ENCODE data around the gene DEFB128.
"Not testable (repeated sequence)": the region's sequence is repeated elsewhere in the genome, so short reads cannot be mapped to it uniquely, and the experiment has no call there.

Gene DEFB128
- 0 to 0.66 (median 0) reads per million in 17 experiments for total RNA-seq

GRCh38 chr20:189611-190010, at the start of gene DEFB128:
DEFB128 (minus strand) TSS chr20:189711; CDS start chr20:189623, 88 bp downstream.
- no peak for DNase-seq

DNA sequence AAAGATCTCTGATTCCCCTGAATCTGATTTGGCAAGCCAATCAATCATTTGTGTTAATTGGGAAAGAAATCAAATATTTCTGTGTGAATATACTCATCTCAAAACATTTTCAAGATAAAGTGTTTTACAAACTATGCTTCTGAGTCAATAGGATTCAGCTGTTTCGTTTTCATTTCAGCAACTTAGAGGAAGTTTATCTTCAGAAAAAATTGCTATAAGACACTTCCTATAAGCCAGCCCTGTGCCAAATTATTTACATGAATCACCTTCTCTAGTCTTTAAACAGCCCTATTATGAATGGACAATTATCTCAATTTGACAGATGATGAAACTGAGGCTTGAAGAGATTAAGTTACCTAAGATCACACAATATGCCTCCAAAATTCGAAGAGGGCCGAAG, 48.4 kb upstream of the DEFB128 start:
- peak in 3 of 4 experiments; percentile 43 to 81 (median 80) for DNase-seq

GRCh38 chr20:237489-237888, 48.0 kb upstream of the DEFB128 start:
- DNase-seq: peak; percentile 87 to 95 (median 92)

- DNase-seq: peak; percentile 12 to 70 (median 45)
These were observed 46.4 kb upstream of the DEFB128 start for GRCh38 chr20:235891-236290.

DNA sequence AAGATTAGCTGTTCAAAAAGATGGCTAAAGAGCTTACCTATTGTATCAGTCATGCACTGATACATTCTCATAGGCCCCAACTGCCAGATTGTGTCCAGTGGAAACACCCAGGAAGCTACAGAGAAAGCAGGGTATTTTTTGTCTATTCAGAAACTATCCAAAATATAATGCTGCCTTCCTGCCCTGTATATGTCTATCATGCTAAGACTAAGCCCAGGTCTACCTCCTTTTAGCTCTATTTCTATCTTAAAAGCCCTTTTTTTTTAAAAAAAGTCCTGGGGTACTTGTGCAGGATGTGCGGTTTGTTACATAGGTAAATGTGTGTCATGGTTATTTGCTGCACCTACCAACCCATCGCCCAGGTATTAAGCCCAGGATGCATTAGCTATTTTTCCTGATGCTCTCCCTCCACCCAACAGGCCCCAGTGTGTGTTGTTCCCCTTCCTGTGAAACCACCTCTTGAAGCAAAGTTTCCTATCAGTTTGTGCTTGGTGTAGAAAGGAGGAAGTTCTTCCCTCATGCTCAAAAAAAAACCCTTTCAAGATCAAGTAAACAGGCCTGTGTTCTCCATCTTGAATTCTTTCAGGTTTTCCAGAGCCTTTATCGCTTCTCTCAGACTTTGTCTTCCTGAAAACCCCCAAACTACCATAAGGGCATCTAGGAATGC, 38.1 kb upstream of the DEFB128 start:
- DNase-seq: peak; percentile 11 to 63 (median 52)

DNA sequence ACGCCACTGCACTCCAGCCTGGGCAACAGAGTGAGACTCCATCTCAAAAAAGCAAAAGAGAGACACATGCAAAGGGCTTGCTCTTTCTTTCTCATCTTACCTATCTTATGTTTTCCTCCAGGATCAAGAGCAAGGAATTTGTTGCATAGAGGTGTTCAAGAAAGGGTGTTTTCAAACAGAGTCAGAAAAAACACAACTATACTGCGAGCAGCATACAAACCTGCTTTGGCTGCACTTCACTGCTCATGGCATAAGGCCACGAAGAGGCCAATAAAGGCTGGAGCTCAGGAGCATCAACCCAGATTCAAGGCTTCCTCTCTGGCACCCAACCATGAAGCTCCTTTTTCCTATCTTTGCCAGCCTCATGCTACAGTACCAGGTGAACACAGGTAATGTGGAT, 37.4 kb upstream of the DEFB128 start, which contains the start of gene DEFB129:
Gene DEFB129 (plus strand): TSS at position 301 of the 400 bp plus-strand sequence. CDS start 31 bp downstream, at position 332.
- no peak for DNase-seq

GRCh38 chr20:225879-226278, 36.4 kb upstream of the DEFB128 start:
- not testable (repeated sequence) for DNase-seq

DNA sequence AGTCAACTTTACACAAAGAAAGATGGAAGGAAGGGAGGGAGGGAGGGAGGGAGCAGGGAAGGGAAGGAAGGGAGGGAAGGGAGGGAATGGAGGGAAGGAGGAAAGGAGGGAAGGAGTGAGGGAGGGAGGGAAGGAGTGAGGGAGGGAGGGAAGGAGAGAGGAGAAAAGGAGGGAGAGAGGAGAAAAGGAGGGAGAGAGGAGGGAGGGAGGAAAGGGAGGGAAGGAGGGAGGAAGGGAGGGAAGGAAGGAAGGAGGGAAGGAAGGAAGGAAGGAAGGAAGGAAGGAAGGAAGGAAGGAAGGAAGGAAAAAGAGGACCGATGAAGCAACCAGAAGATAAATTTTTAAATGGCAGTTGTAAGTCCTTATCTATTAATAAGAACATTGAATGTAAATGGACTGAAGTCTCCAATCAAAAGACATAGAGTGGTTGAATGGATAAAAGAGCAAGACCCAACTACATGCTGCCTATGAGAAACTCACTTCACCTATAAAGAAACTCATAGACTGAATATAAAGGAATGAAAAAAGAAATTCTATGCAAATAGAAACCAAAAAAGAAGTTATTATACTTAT, 31.8 kb upstream of the DEFB128 start:
- DNase-seq: no peak

GRCh38 chr20:219290-220115, 30.0 kb upstream of the DEFB128 start:
- peak in 3 of 4 experiments; percentile 19 to 25 (median 20) for DNase-seq

DNA sequence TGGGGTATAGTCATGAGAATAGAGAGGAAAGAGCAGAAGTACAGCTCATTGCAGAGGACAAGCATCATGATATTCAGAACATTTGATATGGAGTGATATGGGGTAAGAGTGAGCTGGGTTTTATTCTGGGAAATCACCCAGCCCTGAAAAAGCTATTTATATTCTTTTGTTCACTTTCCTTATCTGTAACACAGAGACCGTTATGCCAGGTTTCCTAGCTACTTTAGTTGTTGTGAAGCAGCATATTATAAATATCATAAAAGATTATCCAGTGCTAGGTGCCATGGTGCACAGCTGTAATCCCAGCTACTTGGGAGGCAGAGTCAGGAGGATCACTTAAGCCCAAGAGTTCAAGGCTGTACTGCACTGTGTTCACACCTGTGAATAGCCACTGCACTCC, 27.8 kb upstream of the DEFB128 start:
- DNase-seq: no peak

DNA sequence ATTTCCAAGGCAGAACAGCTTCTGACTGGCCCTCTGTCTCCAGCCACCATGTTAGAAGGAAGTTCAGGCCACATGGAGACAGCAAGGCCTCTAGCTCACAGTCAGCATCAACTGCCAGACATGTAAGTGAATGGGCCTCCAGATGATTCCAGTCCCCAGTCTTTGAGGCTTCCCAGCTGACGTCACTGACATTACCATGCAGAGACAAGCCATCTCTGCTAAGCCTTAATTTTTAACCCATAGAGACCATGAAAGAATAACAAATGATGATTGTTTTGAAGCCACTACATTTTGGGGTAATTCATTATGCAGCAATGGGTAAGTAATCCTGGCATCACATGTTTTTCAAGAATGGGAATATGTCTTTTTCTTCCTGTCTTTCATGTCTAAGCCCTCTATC, 26.3 kb upstream of the DEFB128 start:
- no peak for DNase-seq

- no peak for DNase-seq
These were observed 24.9 kb upstream of the DEFB128 start for GRCh38 chr20:214383-214782.

GRCh38 chr20:210809-211502, 21.4 kb upstream of the DEFB128 start:
- no peak for DNase-seq

GRCh38 chr20:208942-209566, 19.5 kb upstream of the DEFB128 start:
- DNase-seq: peak; percentile 52 to 82 (median 66)

DNA sequence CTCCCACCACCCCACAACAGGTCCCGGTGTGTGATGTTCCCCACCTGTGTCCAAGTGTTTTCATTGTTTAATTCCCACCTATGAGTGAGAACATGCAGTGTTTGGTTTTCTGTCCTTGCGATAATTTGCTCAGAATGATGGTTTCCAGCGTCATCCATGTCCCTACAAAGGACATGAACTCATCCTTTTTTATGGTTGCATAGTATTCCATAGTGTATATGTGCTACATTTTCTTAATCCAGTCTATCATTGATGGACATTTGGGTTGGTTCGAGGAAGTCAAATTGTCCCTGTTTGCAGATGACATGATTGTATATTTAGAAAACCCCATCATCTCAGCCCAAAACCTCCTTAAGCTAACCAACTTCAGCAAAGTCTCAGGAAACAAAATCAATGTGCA, 14.1 kb upstream of the DEFB128 start:
- not testable (repeated sequence) for DNase-seq

- DNase-seq: no peak
These were observed 10.5 kb upstream of the DEFB128 start for GRCh38 chr20:199996-200395.

DNA sequence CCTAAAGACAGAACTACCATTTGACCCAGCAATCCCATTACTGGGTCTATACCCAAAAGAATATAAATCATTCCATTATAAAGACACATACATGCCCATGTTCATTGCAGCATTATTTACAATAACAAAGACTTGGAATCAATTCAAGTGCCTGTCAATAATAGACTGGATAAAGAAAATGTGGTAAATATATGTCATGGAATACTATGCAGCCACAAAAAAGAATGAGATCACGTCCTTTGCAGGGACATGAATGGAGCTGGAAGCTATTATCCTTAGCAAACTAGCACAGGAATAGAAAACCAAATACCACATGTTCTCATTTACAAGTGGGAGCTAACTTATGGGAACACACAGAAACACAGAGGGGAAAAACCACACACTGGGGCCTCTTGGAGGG, 8.7 kb upstream of the DEFB128 start:
- no peak for DNase-seq

GRCh38 chr20:187733-188132, 1.8 kb downstream of the DEFB128 start:
- DNase-seq: no peak

DNA sequence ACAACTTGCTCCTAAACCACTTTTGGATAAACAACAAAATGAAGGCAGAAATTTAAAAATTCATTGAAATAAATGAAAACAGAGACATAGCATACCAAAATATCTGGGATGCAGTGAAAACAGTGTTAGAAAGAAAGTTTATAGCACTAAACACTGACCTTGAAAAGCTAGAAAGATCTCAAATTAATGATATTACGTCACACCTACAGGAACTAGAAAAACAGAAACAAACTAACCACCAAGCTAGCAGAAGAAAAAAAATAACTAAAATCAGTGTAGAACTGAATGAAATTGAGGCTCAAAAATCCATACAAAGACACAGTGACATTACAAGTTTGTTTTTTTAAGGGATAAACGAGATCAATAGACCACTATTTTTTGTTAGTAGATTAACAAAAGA, 5.2 kb downstream of the DEFB128 start:
- no peak for DNase-seq

- no peak for DNase-seq
These were observed 20.6 kb downstream of the DEFB128 start for GRCh38 chr20:168876-169275.

DNA sequence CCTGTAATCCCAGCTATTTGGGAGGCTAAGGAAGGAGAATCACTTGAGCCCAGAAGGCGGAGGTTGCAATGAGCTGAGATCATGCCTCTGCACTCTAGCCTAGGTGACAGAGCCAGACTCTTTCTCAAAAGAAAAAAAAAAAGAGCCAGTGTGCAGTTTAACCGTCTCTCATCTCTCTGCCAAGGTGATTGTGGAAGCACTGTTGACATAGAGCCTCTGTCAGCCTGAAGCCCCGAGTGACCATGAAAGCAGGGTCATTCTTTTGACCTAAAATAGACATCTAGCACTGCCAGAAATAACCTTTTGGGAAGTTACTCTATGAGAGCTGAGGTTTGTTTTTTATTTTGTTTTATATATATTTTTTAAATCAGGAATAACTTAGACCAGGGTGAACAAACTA, 24.9 kb downstream of the DEFB128 start:
- DNase-seq: no peak

DNA sequence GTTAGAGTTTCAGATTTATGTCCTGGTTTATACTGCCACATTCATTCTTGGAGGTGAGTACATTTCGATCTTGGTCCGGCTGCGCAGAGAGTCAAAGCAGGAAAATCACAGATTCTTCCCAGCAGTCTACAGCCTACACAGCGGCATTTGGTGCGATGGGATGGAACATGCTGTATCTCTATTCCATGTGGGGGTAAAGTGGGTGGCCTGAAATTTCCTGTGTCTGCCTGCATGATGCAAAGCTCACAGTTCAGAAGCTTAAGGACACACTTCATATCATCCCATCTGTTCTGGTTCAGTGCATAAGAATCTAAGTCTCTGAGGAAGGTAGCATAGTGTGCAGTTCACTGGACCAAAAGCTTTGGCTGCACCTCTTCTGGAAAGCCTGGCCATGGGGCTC, 32.4 kb downstream of the DEFB128 start, which contains the start of gene DEFB127:
Gene DEFB127 (plus strand): TSS at position 301 of the 400 bp plus-strand sequence. CDS start 91 bp downstream, at position 392.
- DNase-seq: no peak

Data from suppressor macrophage (primary cell).